Keratinocyte (primary cell): ENCODE data around the gene CDKN2B. TPM values are rescaled to one million over a fixed set of nuclear protein-coding genes. Genes with fewer than 3 reads are reported as not detected.

Experiments
- DNase-seq: peaks from one replicate; pipeline ENCODE4 v3.0.0-alpha.2; 2011; ENCODE audit warnings: low read depth, missing footprints, low spot score
- FAIRE-seq: peaks from 2 replicates; lab custom pipeline; 2011; peaks lifted over from hg19 to GRCh38; lab: Jason Lieb, UNC
- H2AFZ ChIP-seq: 2 replicates; pipeline ENCODE4 v1.6.0; 2012; ENCODE audit warnings: low read length, control low read depth, inconsistent platforms; ENCODE audit not compliant: control insufficient read depth
- H3K27ac ChIP-seq: 2 replicates; pipeline ENCODE4 v1.5.1; 2011; ENCODE audit warnings: low read length; ENCODE audit not compliant: control insufficient read depth, insufficient read depth
- H3K27me3 ChIP-seq: 3 replicates; pipeline ENCODE4 v1.6.0; 2011; ENCODE audit warnings: low read length; ENCODE audit not compliant: control insufficient read depth, insufficient read depth; ENCODE audit errors: extremely low read depth
- H3K36me3 ChIP-seq, 2 experiments: 2 replicates in 1 of 2; 3 replicates in 1 of 2; pipeline ENCODE4 v1.5.1; 2011; ENCODE audit warnings: low read length in 2 of 2, mild to moderate bottlenecking in 1 of 2; ENCODE audit not compliant: control insufficient read depth in 2 of 2, insufficient read depth in 2 of 2; ENCODE audit errors: extremely low read depth in 1 of 2
- H3K4me1 ChIP-seq: 3 replicates; pipeline ENCODE4 v1.5.1; 2011; ENCODE audit warnings: low read length; ENCODE audit not compliant: control insufficient read depth, insufficient read depth; ENCODE audit errors: extremely low read depth
- H3K4me2 ChIP-seq: 3 replicates; pipeline ENCODE4 v1.6.0; 2011; ENCODE audit warnings: low read depth, low read length; ENCODE audit not compliant: control insufficient read depth, insufficient read depth; ENCODE audit errors: extremely low read depth
- H3K4me3 ChIP-seq, 3 experiments: fragments of 200-600 bp in 1 of 3; sonication (generic) in 1 of 3; 2 replicates in 2 of 3; 3 replicates in 1 of 3; pipeline ENCODE4 v1.5.1; 2011 to 2016; ENCODE audit warnings: low read length in 3 of 3, mild to moderate bottlenecking in 3 of 3, control low read depth in 2 of 3, inconsistent platforms in 1 of 3, low read depth in 1 of 3, mixed read lengths in 1 of 3, mixed run types in 1 of 3, moderate library complexity in 1 of 3; ENCODE audit not compliant: control insufficient read depth in 2 of 3, insufficient read depth in 2 of 3; ENCODE audit errors: extremely low read depth in 1 of 3
- H3K79me2 ChIP-seq: 2 replicates; pipeline ENCODE4 v1.6.0; 2012; ENCODE audit warnings: low read length; ENCODE audit not compliant: control insufficient read depth, insufficient read depth
- H3K9ac ChIP-seq: 3 replicates; pipeline ENCODE4 v1.6.0; 2011; ENCODE audit warnings: low read length; ENCODE audit not compliant: control insufficient read depth, insufficient read depth; ENCODE audit errors: extremely low read depth
- H3K9me1 ChIP-seq: 3 replicates; pipeline ENCODE4 v1.6.0; 2011; ENCODE audit warnings: low read length; ENCODE audit not compliant: control insufficient read depth, insufficient read depth; ENCODE audit errors: extremely low read depth
- H3K9me3 ChIP-seq: 2 replicates; pipeline ENCODE4 v1.5.1; 2012; ENCODE audit warnings: low read depth, low read length; ENCODE audit not compliant: control insufficient read depth
- H4K20me1 ChIP-seq: 3 replicates; pipeline ENCODE4 v1.6.0; 2011; ENCODE audit warnings: low read length; ENCODE audit not compliant: control insufficient read depth, insufficient read depth; ENCODE audit errors: extremely low read depth
- EZH2 ChIP-seq: IDR thresholded peaks from one replicate; pipeline ENCODE4 v1.6.1; 2012; ENCODE audit warnings: inconsistent platforms, mild to moderate bottlenecking, low read length, moderate library complexity
- dilution Hi-C: fragments of 300-500 bp; cut with MboI; formaldehyde crosslinking; loops from one replicate; pipeline ENCODE4 v1.7.0; 2020; ENCODE audit warnings: low sequenced_read_pairs; ENCODE audit not compliant: extremely low pct_ligation_motif_present
- polyA plus RNA-seq, 5 experiments: library from polyadenylated mRNA; depleted of rRNA in 3 of 5; stranded (reverse) in 3 of 5; stranded (forward) in 1 of 5; unstranded in 1 of 5; fragments of >200 nt; gene quantifications; 1 replicate in 1 of 5; 2 replicates in 3 of 5; 3 replicates in 1 of 5; pipeline versions ENCODE4 v1.2.1 to v1.2.3, GENCODE V29; 2011 to 2012; ENCODE audit warnings: missing spikeins in 2 of 5, low read depth in 1 of 5, low replicate concordance in 1 of 5
- TF ChIP-seq, protein P1 (sequence below), 3 experiments: IDR thresholded peaks in 1 of 3; conservative IDR thresholded peaks in 1 of 3; optimal IDR thresholded peaks in 1 of 3; 2 replicates in 2 of 3; 3 replicates in 1 of 3; pipeline versions ENCODE3 to v1.5.1; 2011; ENCODE audit warnings: low read length in 3 of 3, mild to moderate bottlenecking in 3 of 3, moderate library complexity in 2 of 3, control low read depth in 1 of 3, inconsistent platforms in 1 of 3; ENCODE audit not compliant: insufficient read depth in 2 of 3; ENCODE audit errors: extremely low read depth in 1 of 3

CDKN2B gene
- polyA plus RNA-seq, 1 donor (not counting 4 experiments of a cell fraction or from before 2014, with no cell fraction given), result 19.9 TPM

GRCh38 chr9:22054529-22054928 lies 45.4 kb upstream of the CDKN2B start:
- H2AFZ ChIP-seq, result no peak overlapping the region
- no peak overlapping the region for H3K4me3 ChIP-seq
- no peaks in the 10 kb centered on the region for H3K79me2 ChIP-seq
- H3K27ac ChIP-seq, result no peak overlapping the region
- dilution Hi-C loops, result no loop called here
- H4K20me1 ChIP-seq, result no peaks in the 10 kb centered on the region
- H3K9ac ChIP-seq, result no peak overlapping the region
- H3K27me3 ChIP-seq, result no peaks in the 10 kb centered on the region
- TF ChIP-seq EZH2, result no peak
- TF ChIP-seq, protein P1, sequence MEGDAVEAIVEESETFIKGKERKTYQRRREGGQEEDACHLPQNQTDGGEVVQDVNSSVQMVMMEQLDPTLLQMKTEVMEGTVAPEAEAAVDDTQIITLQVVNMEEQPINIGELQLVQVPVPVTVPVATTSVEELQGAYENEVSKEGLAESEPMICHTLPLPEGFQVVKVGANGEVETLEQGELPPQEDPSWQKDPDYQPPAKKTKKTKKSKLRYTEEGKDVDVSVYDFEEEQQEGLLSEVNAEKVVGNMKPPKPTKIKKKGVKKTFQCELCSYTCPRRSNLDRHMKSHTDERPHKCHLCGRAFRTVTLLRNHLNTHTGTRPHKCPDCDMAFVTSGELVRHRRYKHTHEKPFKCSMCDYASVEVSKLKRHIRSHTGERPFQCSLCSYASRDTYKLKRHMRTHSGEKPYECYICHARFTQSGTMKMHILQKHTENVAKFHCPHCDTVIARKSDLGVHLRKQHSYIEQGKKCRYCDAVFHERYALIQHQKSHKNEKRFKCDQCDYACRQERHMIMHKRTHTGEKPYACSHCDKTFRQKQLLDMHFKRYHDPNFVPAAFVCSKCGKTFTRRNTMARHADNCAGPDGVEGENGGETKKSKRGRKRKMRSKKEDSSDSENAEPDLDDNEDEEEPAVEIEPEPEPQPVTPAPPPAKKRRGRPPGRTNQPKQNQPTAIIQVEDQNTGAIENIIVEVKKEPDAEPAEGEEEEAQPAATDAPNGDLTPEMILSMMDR (optimal IDR thresholded peaks at IDR 0.05 in 1 of 3, IDR thresholded peaks at IDR 0.05 in 1 of 3, conservative IDR thresholded peaks at IDR 0.05 in 1 of 3; ENCODE audit: extremely low read depth in 1 of 3, insufficient read depth in 2 of 3, low read length in 3 of 3), result no peak
- no peaks in the 10 kb centered on the region for H3K36me3 ChIP-seq
- H3K9me3 ChIP-seq, result no peaks in the 10 kb centered on the region
- H3K4me2 ChIP-seq, result no peak overlapping the region
- H3K4me1 ChIP-seq, result peaks cover 31% of the 10 kb centered on the region
- H3K9me1 ChIP-seq, result no peaks in the 10 kb centered on the region
- FAIRE-seq, result no peak
- no peak for DNase-seq

GRCh38 chr9:22054076-22054475 lies 45.0 kb upstream of the CDKN2B start:
- FAIRE-seq, result no peak
- Histone ChIP-seq H2AFZ (no peak overlapping the region), H3K9me1 (no peaks in the 10 kb centered on the region), H4K20me1 (no peaks in the 10 kb centered on the region), H3K4me3 (no peak overlapping the region), H3K9ac (no peak overlapping the region), H3K4me1 (peaks cover 34% of the 10 kb centered on the region), H3K79me2 (no peaks in the 10 kb centered on the region), H3K9me3 (no peaks in the 10 kb centered on the region), H3K4me2 (no peak overlapping the region), H3K36me3 (no peaks in the 10 kb centered on the region), H3K27me3 (no peaks in the 10 kb centered on the region), H3K27ac (no peak overlapping the region)
- dilution Hi-C loops, result no loop called here
- TF ChIP-seq, protein P1 (optimal IDR thresholded peaks at IDR 0.05 in 1 of 3, IDR thresholded peaks at IDR 0.05 in 1 of 3, conservative IDR thresholded peaks at IDR 0.05 in 1 of 3; ENCODE audit: extremely low read depth in 1 of 3, insufficient read depth in 2 of 3, low read length in 3 of 3), result no peak
- no peak for TF ChIP-seq EZH2
- no peak for DNase-seq
